Inflammatory macrophage (primary cell): ENCODE measurements around the gene ARMCX4.
A peak's percentile ranks its signal among the peaks of the same experiment; 100 is the strongest.
"Not testable (repeated sequence)": the region's sequence is repeated elsewhere in the genome, so short reads cannot be mapped to it uniquely, and the experiment has no call there.

Source experiments
- DNase-seq, 2 donors: peaks; one replicate each; pipeline ENCODE4 v3.0.0-alpha.2; 2020 to 2022
- total RNA-seq, 18 experiments: gene quantifications; one replicate each; lab custom pipeline; 2026; ENCODE audit warnings: mixed read lengths in 6 of 18, inconsistent platforms in 2 of 18; lab: John Stamatoyannopoulos, UW

The ARMCX4 gene
- 0.62 to 4.2 (median 2.1) reads per million in 18 experiments for total RNA-seq

- DNase-seq, result peak in 1 of 2 donors; percentile 2
These were observed at the start of gene ARMCX4 for GRCh38 chrX:101485212-101485949. Gene ARMCX4, plus strand, starts transcription at chrX:101485456. Its CDS starts 3,134 bp downstream, at chrX:101488590.

- peak; percentile 52 to 69 for DNase-seq
These were observed 43.2 kb upstream of the ARMCX4 start for GRCh38 chrX:101442085-101442484.

DNA sequence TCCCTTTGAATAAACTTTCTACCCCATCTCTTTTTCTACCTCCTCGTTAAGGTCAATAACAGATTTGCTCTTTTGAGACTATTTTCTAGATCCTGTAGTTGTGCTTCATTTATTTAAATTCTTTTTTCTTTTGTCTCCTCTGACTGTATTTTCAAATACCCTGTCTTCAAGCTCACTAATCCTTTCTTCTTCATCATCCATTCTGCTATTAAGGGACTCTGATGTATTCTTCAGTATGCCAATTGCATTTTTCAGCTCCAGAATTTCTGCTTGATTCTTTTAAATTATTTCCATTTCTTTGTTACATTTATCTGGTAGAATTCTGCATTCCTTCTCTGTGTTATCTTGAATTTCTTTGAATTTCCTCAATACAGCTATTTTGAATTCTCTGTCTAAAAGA lies 36.0 kb upstream of the ARMCX4 start:
- no peak for DNase-seq

DNA sequence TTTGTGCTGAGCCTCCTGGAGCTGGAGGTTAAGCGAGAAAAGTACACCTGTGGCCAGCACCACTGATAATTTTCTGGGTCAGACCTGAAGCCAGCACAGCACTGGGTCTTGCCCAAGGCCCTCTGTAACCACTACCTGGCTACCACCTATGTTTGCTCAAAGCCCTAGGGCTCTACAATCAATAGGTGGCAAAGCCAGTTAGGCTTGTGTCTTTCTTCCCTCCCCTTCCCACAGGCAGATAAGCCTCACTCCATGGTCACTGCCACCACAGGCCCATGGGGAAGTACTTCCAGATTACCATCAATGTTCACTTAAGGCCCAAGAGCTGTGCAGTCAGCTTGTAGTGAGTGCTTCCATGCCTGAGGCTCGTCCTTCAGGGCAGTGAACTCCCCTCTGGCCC lies 35.2 kb upstream of the ARMCX4 start:
- no peak for DNase-seq

DNA sequence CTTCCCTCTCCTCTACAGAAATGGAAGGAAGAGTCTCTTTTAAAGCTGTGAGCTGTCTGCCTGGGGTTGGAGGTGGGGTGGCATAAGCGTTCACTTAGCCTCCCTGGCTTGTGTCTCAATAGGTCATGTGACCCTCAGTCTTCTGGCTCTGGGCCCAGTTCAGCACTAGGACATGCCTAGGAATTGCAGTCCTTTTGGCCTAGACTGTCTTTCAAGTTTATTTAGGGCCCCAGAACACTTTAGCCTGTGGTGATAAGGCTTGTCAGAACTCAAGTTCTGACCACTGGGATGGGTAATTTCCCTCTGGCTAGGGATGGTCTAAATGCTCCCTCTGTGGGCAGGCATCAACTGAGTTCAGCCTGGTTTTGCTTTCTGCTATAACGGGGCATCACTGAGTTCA lies 34.3 kb upstream of the ARMCX4 start:
- DNase-seq, result peak; percentile 57 to 65

- peak in 1 of 2 donors; percentile 64 for DNase-seq
These were observed 33.2 kb upstream of the ARMCX4 start for GRCh38 chrX:101452056-101452455.

- DNase-seq, result peak in 1 of 2 donors; percentile 31
These were observed 24.6 kb upstream of the ARMCX4 start for GRCh38 chrX:101460669-101461068.

DNA sequence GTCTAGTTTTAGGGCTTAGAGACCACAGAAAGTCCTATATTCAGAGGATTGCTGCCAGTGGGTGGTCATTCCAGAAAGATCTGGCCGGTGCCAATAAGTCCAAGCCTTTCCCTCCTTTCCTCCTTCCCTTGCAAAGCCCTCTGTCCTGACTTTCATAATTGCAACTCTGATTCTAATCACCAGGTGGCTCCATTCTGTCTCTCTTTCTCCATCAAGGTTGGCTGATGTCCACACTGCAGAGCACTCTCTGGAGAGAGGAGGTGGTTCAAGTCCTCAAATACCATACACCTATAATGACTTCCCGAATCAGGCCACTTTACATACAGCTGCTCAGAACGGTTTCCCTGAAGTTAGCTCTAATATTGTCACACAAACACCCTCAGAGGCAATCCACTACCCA lies 22.4 kb upstream of the ARMCX4 start:
- DNase-seq, result no peak

DNA sequence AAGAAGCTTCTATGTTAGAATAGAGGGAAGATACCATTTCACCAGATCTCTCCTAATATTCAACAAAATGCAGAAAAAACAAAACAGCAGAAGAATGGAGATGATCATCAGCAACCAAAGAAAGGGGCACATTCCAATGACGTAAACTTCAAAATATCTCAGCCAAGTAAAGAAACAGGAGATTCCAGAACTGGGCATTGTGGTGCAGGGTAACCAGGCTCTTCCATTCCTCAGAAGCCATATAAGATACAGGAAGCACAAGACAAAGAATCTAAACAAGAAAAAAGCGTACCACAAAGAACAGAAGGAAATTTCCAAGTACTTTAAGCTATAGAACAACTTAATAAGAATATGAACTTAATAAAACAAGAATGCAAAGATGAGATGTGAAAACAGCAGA lies 6.9 kb upstream of the ARMCX4 start:
- DNase-seq, result no peak

- DNase-seq, result no peak
These were observed 3.0 kb upstream of the ARMCX4 start for GRCh38 chrX:101482296-101482695.

GRCh38 chrX:101483705-101484104 lies 1.6 kb upstream of the ARMCX4 start:
- DNase-seq, result no peak

GRCh38 chrX:101484135-101484534 lies 1.1 kb upstream of the ARMCX4 start:
- no peak for DNase-seq

GRCh38 chrX:101488796-101489195 lies 3.5 kb downstream of the ARMCX4 start:
- DNase-seq, result no peak

- DNase-seq, result no peak
These were observed 6.7 kb downstream of the ARMCX4 start for GRCh38 chrX:101491943-101492342.

DNA sequence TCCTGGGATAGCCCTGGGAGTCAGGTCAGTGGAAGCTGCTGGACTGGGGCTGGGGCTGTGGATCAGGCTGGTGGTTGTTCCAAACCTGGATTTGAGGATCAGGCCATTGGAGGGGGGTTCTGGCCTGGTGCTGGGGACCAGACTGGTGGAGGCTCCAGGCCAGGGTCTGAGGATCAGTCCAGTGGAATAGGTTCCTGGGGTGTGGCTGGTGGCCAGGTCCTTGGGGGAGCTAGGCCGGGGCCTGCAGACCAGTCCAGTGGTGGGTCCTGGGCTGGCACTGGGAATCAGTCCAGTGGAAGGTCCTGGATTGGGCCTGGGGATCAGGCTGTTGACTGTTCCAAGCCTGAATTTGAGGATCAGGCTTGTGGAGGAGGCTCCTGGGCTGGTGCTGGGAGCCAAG lies 8.0 kb downstream of the ARMCX4 start:
- no peak for DNase-seq

DNA sequence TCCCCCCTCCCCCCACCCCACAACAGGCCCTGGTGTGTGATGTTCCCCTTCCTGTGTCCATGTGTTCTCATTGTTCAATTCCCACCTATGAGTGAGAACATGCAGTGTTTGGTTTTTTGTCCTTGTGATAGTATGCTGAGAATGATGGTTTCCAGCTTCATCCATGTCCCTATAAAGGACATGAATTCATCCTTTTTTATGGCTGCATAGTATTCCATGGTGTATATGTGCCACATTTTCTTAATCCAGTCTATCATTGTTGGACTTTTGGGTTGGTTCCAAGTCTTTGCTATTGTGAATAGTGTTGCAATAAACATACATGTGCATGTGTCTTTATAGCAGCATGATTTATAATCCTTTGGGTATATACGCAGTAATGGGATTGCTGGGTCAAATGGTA lies 17.7 kb downstream of the ARMCX4 start:
- not testable (repeated sequence) for DNase-seq

- no peak for DNase-seq
These were observed 22.1 kb downstream of the ARMCX4 start for GRCh38 chrX:101507372-101507771.

GRCh38 chrX:101507986-101508385 lies 22.7 kb downstream of the ARMCX4 start:
- DNase-seq, result no peak

- DNase-seq, result no peak
These were observed 45.7 kb downstream of the ARMCX4 start for GRCh38 chrX:101530944-101531343.
